Ovary (tissue), 9 donors: Measurements from ENCODE around the gene MAPRE3. TPM values are rescaled to one million over a fixed set of nuclear protein-coding genes. Genes with fewer than 3 reads are reported as not detected.
A peak's percentile ranks its signal among the peaks of the same experiment; 100 is the strongest.

Source experiments
- DNase-seq, 5 donors: peaks; one replicate each; pipeline ENCODE4 v3.0.0-alpha.2; 2019 to 2020
- H3K27ac ChIP-seq, 2 donors: fragments of 200-600 bp; one replicate each; pipeline versions ENCODE4 v1.5.1 to v1.8.0; 2019 to 2022
- H3K27me3 ChIP-seq: fragments of 200-600 bp; one replicate; pipeline ENCODE4 v1.8.0; 2022
- H3K36me3 ChIP-seq: fragments of 200-600 bp; sonication (generic); one replicate; pipeline ENCODE4 v1.5.1; 2019
- H3K4me1 ChIP-seq: one replicate; pipeline ENCODE4 v1.8.1; 2013; ENCODE audit warnings: mild to moderate bottlenecking, moderate library complexity; ENCODE audit not compliant: insufficient read depth
- H3K4me3 ChIP-seq: fragments of 200-600 bp; sonication (generic); one replicate; pipeline ENCODE4 v1.5.1; 2017
- H3K9me3 ChIP-seq, 2 donors: fragments of 200-600 bp in 1 of 2; sonication (generic) in 1 of 2; one replicate each; pipeline versions ENCODE4 v1.5.1 to v1.8.1; 2013 to 2019; ENCODE audit warnings: mild to moderate bottlenecking in 1 of 2, moderate library complexity in 1 of 2
- EP300 ChIP-seq: sonication (generic); formaldehyde crosslinking; IDR thresholded peaks from one replicate; pipeline ENCODE4 v1.6.1; 2017; ENCODE audit warnings: antibody characterized with exemption
- POLR2A ChIP-seq: fragments of 450-650 bp; IDR thresholded peaks from one replicate; pipeline ENCODE4 v1.6.1; 2017; ENCODE audit warnings: antibody characterized with exemption, mild to moderate bottlenecking, moderate library complexity
- WGBS, 3 donors: extraction: QIAGEN DNeasy Blood & Tissue Kit in 1 of 3; methylation state at CpG; one replicate each; pipeline versions ENCODE4 v1.1.5 to v1.1.7; 2013 to 2017; 5-methylcytosine and 5-hydroxymethylcytosine counted together
- intact Hi-C, 4 donors: fragments of 100-400 bp; cut with DNase I; formaldehyde crosslinking; loops; one replicate each; pipeline versions ENCODE4 v1.11.0 to v1.15.1; 2022 to 2023
- polyA plus RNA-seq, 2 donors: library from polyadenylated mRNA; stranded (reverse); fragments of 200-250 nt in 1 of 2; fragments of 350-450 nt in 1 of 2; fragmentation: Illumina TruSeq in 1 of 2; extraction: RNeasy Lipid Tissue Mini Kit (QIAGEN cat#74804) in 1 of 2; gene quantifications; one replicate each; pipeline ENCODE4 v1.2.3, GENCODE V29; 2013 to 2014
- total RNA-seq, 7 donors: library from RNA; depleted of rRNA in 2 of 7; stranded (reverse); fragments of >200 nt in 2 of 7; fragmentation: NEBNext Ultra II Directional in 3 of 7; extraction: Animal tissue kit (Norgen Biotek cat#: 25700) in 3 of 7; gene quantifications; one replicate each; pipeline versions ENCODE4 v1.1.0 to v1.2.4, GENCODE V29; 2016 to 2023
- TF ChIP-seq, protein P1 (sequence below), 3 donors: fragments of 450-650 bp in 2 of 3; fragments of 200-600 bp in 1 of 3; IDR thresholded peaks; one replicate each; pipeline versions ENCODE4 v1.5.1 to v1.8.0; 2016 to 2022; ENCODE audit warnings: antibody characterized with exemption in 3 of 3, mild to moderate bottlenecking in 1 of 3
- donor health status: DM: no; HTN: no; CAD: no; lungs with moderate emphysema.
- donor health status: DM: no; HTN: no; CAD: no.
- donor health status: Bipolar disorder and iron deficiency.
- donor health status: DM: yes; HTN: yes; CAD: no.
- donor health status: DM: no; HTN: no; CAD: no.
- donor health status: DM: yes; HTN: yes; CAD: no.

MAPRE3 gene
- total and polyA plus RNA-seq, 9 donors: 23.8 to 51.8 (median 34.3) TPM

DNA sequence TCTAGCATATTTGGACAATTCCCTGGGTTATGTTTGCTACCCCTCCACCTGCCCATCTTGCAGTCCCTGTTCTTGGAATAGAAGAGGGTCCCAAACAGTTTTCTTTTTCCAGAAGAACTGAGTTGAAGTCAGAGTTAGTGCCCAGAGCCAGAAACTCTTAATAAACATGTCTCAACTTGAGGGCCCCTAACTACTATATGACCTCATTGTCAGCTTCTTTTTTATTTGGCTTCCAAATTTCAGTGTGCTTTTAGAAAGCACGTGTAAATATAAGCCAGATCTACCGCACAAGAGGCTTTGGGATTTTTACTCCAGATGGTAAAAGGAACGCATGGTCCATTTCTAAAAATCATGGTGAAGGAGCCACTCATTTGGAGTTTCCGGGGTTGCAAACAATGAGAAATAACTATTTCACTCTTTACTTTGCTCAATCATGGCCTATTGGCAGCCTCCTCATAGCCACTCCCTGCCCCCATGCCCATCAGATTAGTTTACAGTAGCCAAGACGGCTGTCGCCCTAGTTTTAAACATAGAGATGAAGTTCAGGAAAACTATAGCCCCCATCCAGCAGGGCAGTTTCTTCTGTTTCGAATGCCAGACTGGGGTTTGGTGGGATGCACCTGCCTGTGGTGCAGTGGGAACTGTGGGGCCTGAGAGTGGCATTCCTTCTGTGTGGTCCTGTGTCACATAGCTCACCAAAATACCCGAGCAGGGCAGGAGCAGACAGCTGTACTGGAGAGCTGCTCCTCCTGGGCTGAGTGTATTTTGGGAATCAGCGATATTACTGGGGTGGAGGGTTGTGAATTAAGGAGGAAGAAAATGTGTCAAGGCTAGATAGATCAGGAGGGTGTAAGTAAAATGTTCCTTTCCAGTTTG is 1.7 kb downstream of the MAPRE3 start:
- no peak for DNase-seq
- H3K36me3 ChIP-seq: no peaks in the 10 kb centered on the region
- 52 to 55% (median 54%) methylated on average over 9 of the region's 9 CpGs for WGBS, 3 donors
- peak overlapping the region in 1 of 2 donors; percentile 89 for H3K27ac ChIP-seq
- TF ChIP-seq, protein P1, sequence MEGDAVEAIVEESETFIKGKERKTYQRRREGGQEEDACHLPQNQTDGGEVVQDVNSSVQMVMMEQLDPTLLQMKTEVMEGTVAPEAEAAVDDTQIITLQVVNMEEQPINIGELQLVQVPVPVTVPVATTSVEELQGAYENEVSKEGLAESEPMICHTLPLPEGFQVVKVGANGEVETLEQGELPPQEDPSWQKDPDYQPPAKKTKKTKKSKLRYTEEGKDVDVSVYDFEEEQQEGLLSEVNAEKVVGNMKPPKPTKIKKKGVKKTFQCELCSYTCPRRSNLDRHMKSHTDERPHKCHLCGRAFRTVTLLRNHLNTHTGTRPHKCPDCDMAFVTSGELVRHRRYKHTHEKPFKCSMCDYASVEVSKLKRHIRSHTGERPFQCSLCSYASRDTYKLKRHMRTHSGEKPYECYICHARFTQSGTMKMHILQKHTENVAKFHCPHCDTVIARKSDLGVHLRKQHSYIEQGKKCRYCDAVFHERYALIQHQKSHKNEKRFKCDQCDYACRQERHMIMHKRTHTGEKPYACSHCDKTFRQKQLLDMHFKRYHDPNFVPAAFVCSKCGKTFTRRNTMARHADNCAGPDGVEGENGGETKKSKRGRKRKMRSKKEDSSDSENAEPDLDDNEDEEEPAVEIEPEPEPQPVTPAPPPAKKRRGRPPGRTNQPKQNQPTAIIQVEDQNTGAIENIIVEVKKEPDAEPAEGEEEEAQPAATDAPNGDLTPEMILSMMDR (IDR thresholded peaks at IDR 0.05): no peak
- TF ChIP-seq EP300 (no peak), POLR2A (no peak)
- no peaks in the 10 kb centered on the region for H3K9me3 ChIP-seq
- intact Hi-C loops: loop anchor here in 2 of 4 donors (10.0 kb wide), 1 partner anchor 113 kb away; the partner anchor contains the start of gene KHK (in 2 of the 2)
- H3K4me3 ChIP-seq: no peak overlapping the region
- H3K4me1 ChIP-seq: peaks cover 4% of the 10 kb centered on the region
- no peaks in the 10 kb centered on the region for H3K27me3 ChIP-seq

DNA sequence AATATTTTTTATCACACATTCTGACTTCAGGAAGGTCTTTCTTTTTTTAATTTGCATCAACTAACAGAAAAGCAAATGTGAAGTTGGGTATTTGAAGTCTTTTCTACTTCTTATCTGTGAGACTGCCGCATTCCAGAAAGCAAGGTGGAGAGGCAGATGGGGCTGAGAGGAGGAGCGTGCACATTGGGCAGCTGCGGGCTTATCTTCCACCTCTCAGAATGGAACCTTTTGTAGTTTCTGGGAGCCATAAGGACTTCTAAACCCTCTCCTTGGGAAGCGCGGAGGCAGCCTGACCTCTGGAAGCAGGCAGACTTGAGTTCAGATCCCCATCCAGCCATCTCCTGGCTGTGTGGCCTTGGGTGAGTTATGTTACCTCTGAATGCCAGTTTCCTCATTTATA is 3.9 kb downstream of the MAPRE3 start:
- H3K4me1 ChIP-seq: peaks cover 4% of the 10 kb centered on the region
- H3K4me3 ChIP-seq: no peak overlapping the region
- DNase-seq: no peak
- 67 to 78% (median 70%) methylated on average over 5 of the region's 5 CpGs for WGBS, 3 donors
- intact Hi-C loops: loop anchor here in 2 of 4 donors (10.0 kb wide), 1 partner anchor 110 kb away; the partner anchor contains the start of gene KHK (in 2 of the 2)
- no peaks in the 10 kb centered on the region for H3K9me3 ChIP-seq
- no peak overlapping the region for H3K27ac ChIP-seq
- no peaks in the 10 kb centered on the region for H3K36me3 ChIP-seq
- no peaks in the 10 kb centered on the region for H3K27me3 ChIP-seq
- TF ChIP-seq EP300: no peak
- TF ChIP-seq, protein P1 (IDR thresholded peaks at IDR 0.05): no peak
- no peak for TF ChIP-seq POLR2A

DNA sequence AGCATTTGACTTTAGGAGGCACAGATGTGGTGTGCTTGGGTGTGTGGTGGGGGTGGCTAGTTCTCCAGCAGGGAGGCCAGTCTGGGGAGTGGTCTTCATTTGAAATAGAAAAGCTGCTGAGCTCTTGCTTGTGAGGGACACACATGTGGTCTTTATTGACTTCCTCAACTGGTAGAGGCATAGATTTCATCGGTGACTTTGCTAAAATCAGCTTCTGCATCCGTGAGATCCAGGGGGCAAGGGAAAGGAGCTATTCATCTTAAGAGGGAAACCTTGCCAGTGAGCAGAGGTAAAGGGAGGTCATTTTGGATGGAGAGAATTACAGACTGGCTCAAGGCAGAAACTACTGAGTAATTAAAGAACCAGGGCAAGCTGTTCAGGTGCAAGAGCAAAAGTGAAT is 4.7 kb downstream of the MAPRE3 start:
- Histone ChIP-seq H3K27me3 (no peaks in the 10 kb centered on the region), H3K4me1 (peaks cover 9% of the 10 kb centered on the region), H3K4me3 (no peak overlapping the region), H3K9me3 (no peaks in the 10 kb centered on the region), H3K27ac (no peak overlapping the region), H3K36me3 (no peaks in the 10 kb centered on the region)
- no peak for DNase-seq
- WGBS, 3 donors: 56 to 67% (median 65%) methylated on average over 2 of the region's 2 CpGs
- intact Hi-C loops: loop anchor here in 2 of 4 donors (5.0 to 10.0 kb wide), 2 partner anchors 37 to 110 kb away; partner anchors contain the start of gene KHK (in 2 of the 2)
- TF ChIP-seq, protein P1 (IDR thresholded peaks at IDR 0.05): no peak
- TF ChIP-seq EP300 (no peak), POLR2A (no peak)

DNA sequence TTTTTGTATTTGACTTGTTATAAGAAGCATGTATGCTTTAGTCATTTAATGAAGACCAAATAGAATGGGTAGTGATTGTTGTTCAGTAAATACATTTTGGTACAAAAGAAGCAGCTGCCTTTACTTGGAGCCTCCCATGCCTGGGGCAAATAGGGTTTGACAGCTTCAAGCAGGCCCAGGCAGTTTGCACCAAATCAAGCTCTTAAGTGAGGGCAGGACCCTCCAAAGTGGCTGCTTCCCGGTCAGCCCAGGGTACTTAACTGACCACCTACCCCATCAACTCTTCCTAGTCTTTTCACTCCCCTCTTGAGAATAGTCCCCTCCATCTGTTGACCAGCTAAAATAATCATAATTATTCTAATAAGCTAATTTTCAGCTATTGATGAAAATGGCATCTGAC is 5.2 kb downstream of the MAPRE3 start:
- intact Hi-C loops: loop anchor here in 2 of 4 donors (5.0 to 10.0 kb wide), 2 partner anchors 37 to 109 kb away; partner anchors contain the start of gene KHK (in 2 of the 2)

More for the DNA sequence above, 5.2 kb downstream of the MAPRE3 start:
- no peaks in the 10 kb centered on the region for H3K9me3 ChIP-seq
- H3K4me1 ChIP-seq: peaks cover 9% of the 10 kb centered on the region
- H3K27ac ChIP-seq: no peak overlapping the region
- TF ChIP-seq EP300 (no peak), POLR2A (no peak)
- TF ChIP-seq, protein P1 (IDR thresholded peaks at IDR 0.05): no peak
- no peaks in the 10 kb centered on the region for H3K36me3 ChIP-seq
- 78 to 84% (median 81%) methylated on average over 1 of the region's 1 CpG for WGBS, 3 donors
- no peak overlapping the region for H3K4me3 ChIP-seq
- no peaks in the 10 kb centered on the region for H3K27me3 ChIP-seq
- no peak for DNase-seq
